Brain microvascular endothelial cell (primary cell): ENCODE measurements around the gene TUBG2.

Source experiments
- DNase-seq: peaks from one replicate; pipeline ENCODE4 v3.0.0-alpha.2; 2020
- H3K27ac ChIP-seq: fragments of 250-450 bp; sonication (Bioruptor Pico); 2 replicates; pipeline ENCODE4 v1.5.1; 2020; ENCODE audit warnings: mild to moderate bottlenecking, moderate library complexity
- H3K27me3 ChIP-seq: fragments of 250-450 bp; sonication (Bioruptor Pico); replicated peaks from 2 replicates; pipeline ENCODE4 v1.5.1; 2020; ENCODE audit warnings: mild to moderate bottlenecking
- H3K36me3 ChIP-seq: fragments of 250-450 bp; sonication (Bioruptor Pico); replicated peaks from 2 replicates; pipeline ENCODE4 v1.5.1; 2020; ENCODE audit warnings: mild to moderate bottlenecking
- H3K4me3 ChIP-seq: 2 replicates; pipeline ENCODE4 v1.5.1; 2011; ENCODE audit warnings: low read depth, mild to moderate bottlenecking, control low read depth, low read length, moderate library complexity
- CTCF ChIP-seq: IDR thresholded peaks from 2 replicates; pipeline ENCODE4 v1.5.1; 2011; ENCODE audit warnings: low read depth, mild to moderate bottlenecking, moderate library complexity, low read length, control low read depth, inconsistent platforms; ENCODE audit errors: missing control alignments
- in situ Hi-C: cut with HindIII; loops from 2 replicates; pipeline ENCODE4 v1.10.0; 2017; ENCODE audit warnings: low sequenced_read_pairs, low pct_ligation_motif_present

Gene TUBG2

DNA sequence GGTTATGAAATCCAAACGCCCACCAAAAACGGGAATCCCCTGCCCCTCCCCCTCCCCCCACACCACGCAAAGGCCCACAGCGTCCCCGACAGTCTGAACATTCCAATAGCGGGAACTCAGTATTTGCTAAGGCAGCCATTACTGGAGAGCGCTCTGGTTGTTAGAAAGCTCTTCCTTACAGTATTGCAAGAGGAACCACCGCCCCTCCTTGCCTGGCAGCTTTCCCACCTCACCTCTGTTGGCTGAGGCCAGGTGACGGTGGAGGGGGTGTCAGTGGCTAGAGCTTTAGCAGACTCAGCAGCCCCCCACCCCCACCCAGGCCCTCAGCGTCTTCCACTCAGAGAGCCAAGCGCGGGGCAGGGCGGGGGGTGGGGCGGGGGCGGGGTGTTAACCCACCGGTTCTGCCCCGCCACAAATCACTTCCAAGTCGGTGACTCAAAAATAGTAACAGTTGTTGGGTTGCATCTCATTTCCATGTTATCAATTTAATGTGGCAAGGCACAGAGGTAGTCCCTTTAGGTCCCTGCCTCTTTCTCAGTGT is 19.9 kb downstream of the TUBG2 start:
- Histone ChIP-seq H3K36me3 (no peaks in the 10 kb centered on the region), H3K4me3 (peak overlapping the region; percentile 45), H3K27ac (peak overlapping the region; percentile 84), H3K27me3 (no peaks in the 10 kb centered on the region)
- in situ Hi-C loops: no loop called here
- peak; percentile 45 for DNase-seq
- no peak for TF ChIP-seq CTCF

GRCh38 chr17:42679492-42680330 is 20.6 kb downstream of the TUBG2 start:
- peak; percentile 57 for DNase-seq
- H3K27ac ChIP-seq: peak overlapping the region; percentile 65
- no peaks in the 10 kb centered on the region for H3K27me3 ChIP-seq
- no peaks in the 10 kb centered on the region for H3K36me3 ChIP-seq
- peak; percentile 57 for TF ChIP-seq CTCF
- in situ Hi-C loops: no loop called here
- H3K4me3 ChIP-seq: peak overlapping the region; percentile 45

DNA sequence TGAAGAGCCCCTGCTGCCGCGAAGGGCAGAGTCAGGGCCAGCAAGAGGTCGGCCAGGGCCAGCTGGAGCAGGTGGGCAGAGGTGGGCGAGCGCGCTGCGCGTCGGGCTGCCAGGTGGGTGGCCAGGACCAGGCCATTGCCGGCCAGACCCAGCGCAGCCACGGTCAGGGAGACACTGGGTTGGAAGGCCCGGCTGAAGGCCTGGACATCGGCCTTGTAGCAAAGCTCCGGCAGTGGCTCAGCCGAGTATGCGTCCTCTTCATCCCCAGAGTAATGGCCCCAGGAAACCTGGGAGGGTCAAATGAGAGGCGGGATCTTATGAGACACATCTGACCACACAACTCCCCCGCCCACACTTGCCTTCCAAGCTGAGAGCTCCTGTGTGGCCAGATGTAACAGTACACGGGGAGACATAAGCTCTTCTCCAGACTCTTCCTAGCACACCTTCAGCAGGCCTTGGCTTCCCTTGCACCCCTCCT is 21.3 kb downstream of the TUBG2 start:
- no peak for DNase-seq
- no peak for TF ChIP-seq CTCF
- Histone ChIP-seq H3K4me3 (peak overlapping the region; percentile 34), H3K27me3 (no peaks in the 10 kb centered on the region), H3K27ac (no peak overlapping the region), H3K36me3 (no peaks in the 10 kb centered on the region)
- in situ Hi-C loops: no loop called here

GRCh38 chr17:42681976-42682721 is 23.1 kb downstream of the TUBG2 start, which contains the start of gene CNTNAP1:
TSS of gene CNTNAP1 (plus strand) at chr17:42682531. CDS start at chr17:42682830, 299 bp downstream.
- H3K36me3 ChIP-seq: no peaks in the 10 kb centered on the region
- in situ Hi-C loops: no loop called here
- DNase-seq: peak; percentile 39
- H3K27me3 ChIP-seq: no peaks in the 10 kb centered on the region
- no peak within 1 kb of the TSS for H3K27ac ChIP-seq
- H3K4me3 ChIP-seq: peak within 1 kb of the TSS; percentile 58
- no peak for TF ChIP-seq CTCF

DNA sequence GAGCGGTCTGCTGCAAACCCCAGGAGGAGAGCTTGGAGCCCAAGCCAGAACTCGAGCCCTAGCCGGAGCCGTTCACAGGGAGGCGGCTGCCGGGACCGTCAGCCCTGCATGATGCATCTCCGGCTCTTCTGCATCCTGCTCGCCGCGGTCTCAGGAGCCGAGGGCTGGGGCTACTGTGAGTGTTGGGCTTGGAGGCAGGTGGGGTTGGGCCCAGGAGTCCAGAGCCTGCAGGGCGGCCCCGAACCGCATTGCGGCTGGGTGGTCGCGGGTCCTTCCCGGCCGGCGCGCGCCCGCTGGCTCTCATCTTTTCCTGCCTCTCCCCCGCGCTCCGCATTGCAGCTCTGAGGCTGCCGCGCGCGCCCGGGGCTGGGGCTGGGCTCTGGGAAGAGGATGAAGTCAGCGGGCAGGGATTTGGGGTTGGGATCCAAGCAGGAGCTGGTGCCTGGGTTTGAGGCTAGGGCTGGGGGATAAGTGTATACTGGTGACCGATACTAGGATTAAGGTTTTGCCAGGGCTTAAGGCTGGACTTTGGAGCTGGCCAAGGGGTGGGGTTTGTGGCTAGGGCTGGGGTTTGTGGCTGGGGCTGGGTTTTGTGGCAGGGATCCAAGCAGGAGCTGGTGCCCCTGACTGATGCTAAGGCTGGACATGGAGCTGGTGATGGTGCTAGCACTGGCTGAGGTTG is 23.8 kb downstream of the TUBG2 start:
- Histone ChIP-seq H3K27ac (no peak overlapping the region), H3K4me3 (peak overlapping the region; percentile 58), H3K36me3 (no peaks in the 10 kb centered on the region), H3K27me3 (no peaks in the 10 kb centered on the region)
- no peak for TF ChIP-seq CTCF
- peak; percentile 43 for DNase-seq
- in situ Hi-C loops: no loop called here
